ENCODE measurements around the gene CACNG8. TPM values are rescaled to one million over a fixed set of nuclear protein-coding genes. Genes with fewer than 3 reads are reported as not detected.

Gene CACNG8
- total and polyA plus RNA-seq, 5 donors from 2014 or later = not detected

- H3K27ac ChIP-seq (ENCODE audit: insufficient read depth, low read length, poor library complexity, severe bottlenecking) = no peak overlapping the region
- no peak overlapping the region for H3K4me3 Mint-ChIP-seq
- peaks cover 5% of the 10 kb centered on the region for H3K27me3 ChIP-seq (ENCODE audit: control insufficient read depth, insufficient read depth, low read length)
- no peaks in the 10 kb centered on the region for H3K4me1 Mint-ChIP-seq
- H3K27me3 Mint-ChIP-seq = peaks cover 35% of the 10 kb centered on the region
- no peaks in the 10 kb centered on the region for H3K36me3 Mint-ChIP-seq
- DNase-seq = no peak
- no peaks in the 10 kb centered on the region for H3K9me3 ChIP-seq (ENCODE audit: control insufficient read depth in 2 of 2, low read length in 2 of 2)
- no peaks in the 10 kb centered on the region for H3K4me1 ChIP-seq (ENCODE audit: control insufficient read depth, insufficient read depth, low read length, poor library complexity, severe bottlenecking)
- no peak overlapping the region for H3K4me3 ChIP-seq (ENCODE audit: low read depth, low read length)
- H3K36me3 ChIP-seq (ENCODE audit: control insufficient read depth, insufficient read depth, low read length) = no peaks in the 10 kb centered on the region
- no peak overlapping the region for H3K27ac Mint-ChIP-seq
- peaks cover 0 to 6% (median 0%) of the 10 kb centered on the region in 7 donors for H3K9me3 Mint-ChIP-seq
- no peak for ATAC-seq (ENCODE audit: low read depth in 2 of 2)
Measured at GRCh38 chr19:53953383-53953782, 9.4 kb upstream of the CACNG8 start.

GRCh38 chr19:53957448-53958167, 5.1 kb upstream of the CACNG8 start:
- peaks cover 17% of the 10 kb centered on the region for H3K27me3 ChIP-seq (ENCODE audit: control insufficient read depth, insufficient read depth, low read length)

GRCh38 chr19:53958168-53958571, 4.6 kb upstream of the CACNG8 start:
- no peak overlapping the region for H3K27ac ChIP-seq (ENCODE audit: insufficient read depth, low read length, poor library complexity, severe bottlenecking)
- DNase-seq (no peak), ATAC-seq (ENCODE audit: low read depth in 2 of 2) (no peak)
- H3K9me3 ChIP-seq (ENCODE audit: control insufficient read depth in 2 of 2, low read length in 2 of 2) = no peaks in the 10 kb centered on the region
- H3K9me3 Mint-ChIP-seq = peaks cover 0 to 7% (median 0%) of the 10 kb centered on the region in 7 donors
- no peak overlapping the region for H3K27ac Mint-ChIP-seq
- peaks cover 0 to 3% (median 1%) of the 10 kb centered on the region in 4 donors for H3K4me1 Mint-ChIP-seq
- H3K27me3 ChIP-seq (ENCODE audit: control insufficient read depth, insufficient read depth, low read length) = peaks cover 17% of the 10 kb centered on the region
- no peak overlapping the region for H3K4me3 ChIP-seq (ENCODE audit: low read depth, low read length)
- H3K4me1 ChIP-seq (ENCODE audit: control insufficient read depth, insufficient read depth, low read length, poor library complexity, severe bottlenecking) = no peaks in the 10 kb centered on the region
- peaks cover 63% of the 10 kb centered on the region for H3K27me3 Mint-ChIP-seq
- no peaks in the 10 kb centered on the region for H3K36me3 Mint-ChIP-seq
- no peak overlapping the region for H3K4me3 Mint-ChIP-seq
- no peaks in the 10 kb centered on the region for H3K36me3 ChIP-seq (ENCODE audit: control insufficient read depth, insufficient read depth, low read length)

More at GRCh38 chr19:53957448-53958167, 5.1 kb upstream of the CACNG8 start:
- no peak overlapping the region for H3K27ac ChIP-seq (ENCODE audit: insufficient read depth, low read length, poor library complexity, severe bottlenecking)
- Mint-ChIP-seq H3K4me3 (no peak overlapping the region), H3K27me3 (peaks cover 65% of the 10 kb centered on the region), H3K9me3 (peaks cover 0 to 7% (median 0%) of the 10 kb centered on the region in 7 donors), H3K27ac (no peak overlapping the region), H3K4me1 (peaks cover 0 to 3% (median 1%) of the 10 kb centered on the region in 4 donors), H3K36me3 (no peaks in the 10 kb centered on the region)
- ATAC-seq (ENCODE audit: low read depth in 2 of 2) (no peak), DNase-seq (no peak)
- no peak overlapping the region for H3K4me3 ChIP-seq (ENCODE audit: low read depth, low read length)
- H3K36me3 ChIP-seq (ENCODE audit: control insufficient read depth, insufficient read depth, low read length) = no peaks in the 10 kb centered on the region
- no peaks in the 10 kb centered on the region for H3K4me1 ChIP-seq (ENCODE audit: control insufficient read depth, insufficient read depth, low read length, poor library complexity, severe bottlenecking)
- H3K9me3 ChIP-seq (ENCODE audit: control insufficient read depth in 2 of 2, low read length in 2 of 2) = no peaks in the 10 kb centered on the region

- DNase-seq = no peak
- H3K27ac Mint-ChIP-seq = no peak overlapping the region
- no peaks in the 10 kb centered on the region for H3K36me3 Mint-ChIP-seq
- H3K27me3 ChIP-seq (ENCODE audit: control insufficient read depth, insufficient read depth, low read length) = peaks cover 19% of the 10 kb centered on the region
- H3K9me3 ChIP-seq (ENCODE audit: control insufficient read depth in 2 of 2, low read length in 2 of 2) = no peaks in the 10 kb centered on the region
- H3K9me3 Mint-ChIP-seq = peaks cover 0 to 5% (median 0%) of the 10 kb centered on the region in 7 donors
- H3K4me3 Mint-ChIP-seq = no peak overlapping the region
- H3K27ac ChIP-seq (ENCODE audit: insufficient read depth, low read length, poor library complexity, severe bottlenecking) = no peak overlapping the region
- peaks cover 67% of the 10 kb centered on the region for H3K27me3 Mint-ChIP-seq
- ATAC-seq (ENCODE audit: low read depth in 2 of 2) = no peak
- H3K4me1 Mint-ChIP-seq = peaks cover 0 to 4% (median 1%) of the 10 kb centered on the region in 4 donors
- H3K36me3 ChIP-seq (ENCODE audit: control insufficient read depth, insufficient read depth, low read length) = no peaks in the 10 kb centered on the region
- no peak overlapping the region for H3K4me3 ChIP-seq (ENCODE audit: low read depth, low read length)
- no peaks in the 10 kb centered on the region for H3K4me1 ChIP-seq (ENCODE audit: control insufficient read depth, insufficient read depth, low read length, poor library complexity, severe bottlenecking)
Measured at GRCh38 chr19:53958823-53959757, 3.6 kb upstream of the CACNG8 start.

GRCh38 chr19:53960187-53960586, 2.5 kb upstream of the CACNG8 start:
- no peak overlapping the region for H3K4me3 Mint-ChIP-seq
- Histone ChIP-seq H3K27ac (ENCODE audit: insufficient read depth, low read length, poor library complexity, severe bottlenecking) (no peak overlapping the region), H3K4me3 (ENCODE audit: low read depth, low read length) (no peak overlapping the region), H3K4me1 (ENCODE audit: control insufficient read depth, insufficient read depth, low read length, poor library complexity, severe bottlenecking) (no peaks in the 10 kb centered on the region), H3K9me3 (ENCODE audit: control insufficient read depth in 2 of 2, low read length in 2 of 2) (no peaks in the 10 kb centered on the region), H3K36me3 (ENCODE audit: control insufficient read depth, insufficient read depth, low read length) (no peaks in the 10 kb centered on the region), H3K27me3 (ENCODE audit: control insufficient read depth, insufficient read depth, low read length) (peaks cover 19% of the 10 kb centered on the region)
- ATAC-seq (ENCODE audit: low read depth in 2 of 2) (no peak), DNase-seq (no peak)
- H3K27ac Mint-ChIP-seq = no peak overlapping the region
- no peaks in the 10 kb centered on the region for H3K36me3 Mint-ChIP-seq
- H3K27me3 Mint-ChIP-seq = peaks cover 74% of the 10 kb centered on the region
- H3K4me1 Mint-ChIP-seq = peaks cover 0 to 7% (median 1%) of the 10 kb centered on the region in 4 donors
- H3K9me3 Mint-ChIP-seq = peaks cover 0 to 7% (median 0%) of the 10 kb centered on the region in 7 donors

- no peak overlapping the region for H3K4me3 ChIP-seq (ENCODE audit: low read depth, low read length)
- Mint-ChIP-seq H3K27ac (no peak overlapping the region), H3K9me3 (peaks cover 0 to 9% (median 0%) of the 10 kb centered on the region in 7 donors), H3K4me3 (no peak overlapping the region), H3K4me1 (peaks cover 0 to 7% (median 1%) of the 10 kb centered on the region in 4 donors), H3K27me3 (peaks cover 76% of the 10 kb centered on the region), H3K36me3 (no peaks in the 10 kb centered on the region)
- H3K27ac ChIP-seq (ENCODE audit: insufficient read depth, low read length, poor library complexity, severe bottlenecking) = no peak overlapping the region
- H3K9me3 ChIP-seq (ENCODE audit: control insufficient read depth in 2 of 2, low read length in 2 of 2) = no peaks in the 10 kb centered on the region
- no peaks in the 10 kb centered on the region for H3K36me3 ChIP-seq (ENCODE audit: control insufficient read depth, insufficient read depth, low read length)
- peaks cover 19% of the 10 kb centered on the region for H3K27me3 ChIP-seq (ENCODE audit: control insufficient read depth, insufficient read depth, low read length)
- ATAC-seq (ENCODE audit: low read depth in 2 of 2) = no peak
- DNase-seq = no peak
- H3K4me1 ChIP-seq (ENCODE audit: control insufficient read depth, insufficient read depth, low read length, poor library complexity, severe bottlenecking) = no peaks in the 10 kb centered on the region
Measured at GRCh38 chr19:53960886-53961285, 1.9 kb upstream of the CACNG8 start.

GRCh38 chr19:53961523-53962356, 997 bp upstream of the CACNG8 start:
- H3K4me1 ChIP-seq (ENCODE audit: control insufficient read depth, insufficient read depth, low read length, poor library complexity, severe bottlenecking) = no peaks in the 10 kb centered on the region
- H3K36me3 ChIP-seq (ENCODE audit: control insufficient read depth, insufficient read depth, low read length) = no peaks in the 10 kb centered on the region
- H3K4me1 Mint-ChIP-seq = peaks cover 0 to 7% (median 1%) of the 10 kb centered on the region in 4 donors
- H3K27me3 Mint-ChIP-seq = peaks cover 81% of the 10 kb centered on the region
- peaks cover 0 to 9% (median 0%) of the 10 kb centered on the region in 7 donors for H3K9me3 Mint-ChIP-seq
- H3K27ac Mint-ChIP-seq = no peak overlapping the region
- H3K4me3 Mint-ChIP-seq = no peak overlapping the region
- ATAC-seq (ENCODE audit: low read depth in 2 of 2) = no peak
- H3K9me3 ChIP-seq (ENCODE audit: control insufficient read depth in 2 of 2, low read length in 2 of 2) = no peaks in the 10 kb centered on the region
- H3K27me3 ChIP-seq (ENCODE audit: control insufficient read depth, insufficient read depth, low read length) = peaks cover 19% of the 10 kb centered on the region
- H3K27ac ChIP-seq (ENCODE audit: insufficient read depth, low read length, poor library complexity, severe bottlenecking) = no peak overlapping the region
- no peak for DNase-seq
- no peaks in the 10 kb centered on the region for H3K36me3 Mint-ChIP-seq
- no peak overlapping the region for H3K4me3 ChIP-seq (ENCODE audit: low read depth, low read length)
